Activated T-cell treated with anti-CD3 and anti-CD28 coated beads, Interleukin-2, amount 50 U/mL, for 72 hours (primary cell): ENCODE data around the gene CEP44. TPM values are rescaled to one million over a fixed set of nuclear protein-coding genes. Genes with fewer than 3 reads are reported as not detected.

Experiments
- total RNA-seq, 2 donors: library from RNA; stranded (reverse); gene quantifications; one replicate each; pipeline ENCODE4 v1.2.3, GENCODE V29; 2022

Gene CEP44
- total RNA-seq, 2 donors from 2014 or later, result 29.7 to 33.5 TPM

Other genes starting within 250 kb of the CEP44 start
- gene FBXO8, start 244 bp upstream of the CEP44 start, total RNA-seq, result 10 to 100 TPM; 25.5 to 26.0 TPM
- 1 to 10 TPM; 5.2 to 7.2 TPM for gene HPGD, start 238.6 kb downstream of the CEP44 start, total RNA-seq